HG03175 (cell line): ENCODE data around the gene INKA1.
"Not testable (repeated sequence)": the region's sequence is repeated elsewhere in the genome, so short reads cannot be mapped to it uniquely, and the experiment has no call there.

Experiments used
- ATAC-seq: cut with Tn5 transposase; IDR thresholded peaks from one replicate; pipeline ENCODE4 v1.9.1; 2021; ENCODE audit warnings: mild to moderate bottlenecking, moderate library complexity; ENCODE audit not compliant: unreplicated experiment

INKA1 gene

DNA sequence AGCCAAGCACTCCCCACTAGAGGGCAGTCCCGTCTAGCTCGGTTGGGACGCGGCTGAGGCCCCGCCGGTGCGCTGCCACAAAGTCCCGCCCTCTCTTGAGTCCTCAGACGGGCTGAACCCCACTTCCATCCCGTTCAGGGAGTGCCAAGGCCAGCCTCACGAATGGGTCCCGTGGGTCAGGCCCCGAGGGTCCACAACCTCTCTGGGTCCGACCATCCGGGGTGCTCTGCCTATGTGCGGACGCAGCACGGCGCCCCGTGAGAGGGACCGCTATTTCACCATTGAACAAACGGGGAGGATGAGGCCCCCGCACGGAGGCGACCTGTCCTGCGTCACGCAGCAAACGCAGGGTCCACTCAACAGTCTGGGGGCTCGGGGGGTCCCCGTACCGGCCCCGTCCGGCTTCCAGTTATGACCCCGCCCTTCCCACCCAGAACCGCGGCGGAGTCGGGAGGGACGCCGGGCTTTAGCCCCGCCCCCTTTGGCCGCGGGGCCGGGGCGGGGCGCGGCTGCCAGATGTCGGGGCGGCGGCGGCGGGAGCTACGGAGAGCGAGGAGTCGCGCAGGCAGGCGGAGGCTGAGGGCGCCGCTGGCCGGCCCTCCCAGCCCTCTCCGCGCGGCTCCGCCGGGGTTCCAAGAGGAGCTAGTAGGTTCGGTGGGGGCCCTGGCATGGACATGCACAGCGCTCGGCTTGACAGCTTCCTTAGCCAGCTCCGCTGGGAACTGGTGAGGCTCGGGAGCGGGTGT lies at the start of gene INKA1:
Gene INKA1, plus strand, starts transcription at position 543 of the 746 bp plus-strand sequence. Its CDS starts 132 bp downstream, at position 675.
- peak; percentile 65 for ATAC-seq

DNA sequence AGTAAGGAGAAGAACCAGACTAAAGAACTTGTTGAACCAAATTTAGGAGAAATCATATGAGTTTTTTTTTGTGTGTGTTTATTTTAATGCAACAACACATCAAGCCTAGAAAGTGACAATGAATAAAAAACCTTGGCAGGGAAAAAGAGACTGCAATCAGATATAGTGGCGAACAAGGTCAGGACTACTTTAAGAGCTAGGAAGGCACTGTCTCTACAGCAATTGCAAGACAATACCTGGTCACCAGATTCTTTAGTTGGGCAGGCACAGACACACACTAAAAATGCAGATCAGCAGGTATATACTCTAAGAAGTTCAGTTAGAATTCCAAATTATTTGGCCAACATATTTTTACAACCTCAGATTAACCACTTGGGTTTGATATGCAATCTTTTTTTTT lies 48.5 kb upstream of the INKA1 start:
- no peak for ATAC-seq

DNA sequence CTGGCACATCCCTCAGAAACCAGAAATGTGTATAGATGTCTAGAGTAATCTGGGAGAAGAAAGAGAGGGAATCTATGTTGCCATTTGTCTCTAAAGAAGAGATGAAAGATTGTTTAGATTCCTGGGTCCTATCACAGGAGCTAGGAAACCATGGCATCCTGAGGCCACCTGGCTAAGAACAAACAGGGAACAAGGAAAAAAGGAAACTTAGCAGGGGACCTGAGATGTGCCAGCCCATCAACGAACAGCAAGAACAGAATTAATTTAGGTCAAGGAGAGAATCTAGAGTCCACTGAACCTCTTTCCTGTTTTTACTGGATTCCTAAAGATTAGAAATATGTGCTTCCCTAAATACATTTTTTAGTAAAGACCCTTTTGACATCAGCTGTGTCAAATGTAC lies 47.0 kb upstream of the INKA1 start:
- no peak for ATAC-seq

DNA sequence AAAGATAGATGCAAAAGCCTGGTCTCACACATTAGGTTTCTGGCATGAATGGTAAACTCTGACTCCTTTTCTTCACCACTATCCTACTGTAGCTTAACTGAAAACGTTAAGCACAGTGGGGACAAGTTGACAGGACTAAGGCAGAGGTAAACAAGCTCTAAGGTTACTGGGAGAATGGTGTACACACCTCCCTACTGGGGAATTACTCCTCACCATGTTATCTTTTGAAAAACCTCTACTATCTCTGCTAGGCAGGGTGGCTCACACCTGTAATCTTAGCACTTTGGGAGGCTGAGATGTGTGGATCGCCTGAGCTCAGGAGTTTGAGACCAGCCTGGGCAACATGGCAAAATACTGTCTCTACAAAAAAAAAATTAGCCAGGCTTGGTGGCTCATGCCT lies 45.9 kb upstream of the INKA1 start:
- no peak for ATAC-seq

DNA sequence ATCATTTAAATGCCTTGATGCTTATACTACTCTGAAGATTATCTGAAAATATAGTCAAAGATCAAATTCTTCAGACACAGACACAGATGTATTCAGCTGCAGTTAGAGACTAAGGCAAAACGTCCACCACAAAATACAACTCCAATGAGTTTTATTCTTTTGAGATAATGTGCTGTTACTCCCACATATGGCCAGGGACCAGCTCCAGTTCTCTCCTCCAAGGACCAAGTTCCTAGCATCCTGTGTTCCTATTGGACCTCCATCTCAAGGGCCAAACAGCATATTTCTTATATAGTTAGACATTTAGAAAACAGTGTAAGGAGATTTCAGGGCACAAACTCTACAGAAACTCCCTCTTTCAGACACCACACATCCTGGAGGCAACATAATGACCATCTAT lies 43.8 kb upstream of the INKA1 start:
- no peak for ATAC-seq

DNA sequence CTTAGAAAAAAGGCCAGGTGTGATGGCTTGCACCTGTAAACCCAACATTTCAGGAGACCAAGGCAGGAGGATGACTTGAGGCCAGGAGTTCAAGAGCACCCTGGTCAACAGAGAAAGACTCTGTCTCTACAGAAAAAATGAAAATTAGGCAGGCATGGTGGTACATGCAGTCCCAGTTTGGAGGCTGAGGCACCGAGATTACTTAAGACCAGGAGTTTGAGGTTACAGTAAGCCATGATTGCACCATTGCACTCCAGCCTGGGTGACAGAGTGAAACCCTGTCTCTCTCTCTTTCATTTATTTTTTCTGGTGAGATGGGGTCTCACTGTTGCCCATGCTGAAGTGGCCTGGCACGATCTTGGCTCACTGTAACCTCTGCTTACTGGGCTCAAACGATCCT lies 41.4 kb upstream of the INKA1 start:
- ATAC-seq: no peak

DNA sequence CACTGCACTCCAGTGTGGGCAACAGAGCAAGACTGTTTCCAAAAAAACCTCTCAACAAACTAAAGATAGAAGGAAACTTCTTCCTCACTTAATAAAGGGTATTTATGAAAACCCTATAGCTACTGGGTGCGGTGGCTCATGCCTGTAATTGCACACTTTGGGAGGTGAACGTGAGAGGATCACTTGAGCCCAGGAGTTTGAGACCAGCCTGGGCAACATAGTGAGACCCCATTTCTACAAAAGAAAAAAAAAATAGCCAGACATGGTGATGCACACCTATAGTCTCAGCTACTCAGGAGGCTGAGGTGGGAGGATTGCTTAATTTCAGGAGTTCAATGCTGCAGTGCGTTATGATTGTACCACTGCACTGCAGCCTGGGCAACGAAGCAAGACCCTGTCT lies 39.1 kb upstream of the INKA1 start:
- no peak for ATAC-seq

DNA sequence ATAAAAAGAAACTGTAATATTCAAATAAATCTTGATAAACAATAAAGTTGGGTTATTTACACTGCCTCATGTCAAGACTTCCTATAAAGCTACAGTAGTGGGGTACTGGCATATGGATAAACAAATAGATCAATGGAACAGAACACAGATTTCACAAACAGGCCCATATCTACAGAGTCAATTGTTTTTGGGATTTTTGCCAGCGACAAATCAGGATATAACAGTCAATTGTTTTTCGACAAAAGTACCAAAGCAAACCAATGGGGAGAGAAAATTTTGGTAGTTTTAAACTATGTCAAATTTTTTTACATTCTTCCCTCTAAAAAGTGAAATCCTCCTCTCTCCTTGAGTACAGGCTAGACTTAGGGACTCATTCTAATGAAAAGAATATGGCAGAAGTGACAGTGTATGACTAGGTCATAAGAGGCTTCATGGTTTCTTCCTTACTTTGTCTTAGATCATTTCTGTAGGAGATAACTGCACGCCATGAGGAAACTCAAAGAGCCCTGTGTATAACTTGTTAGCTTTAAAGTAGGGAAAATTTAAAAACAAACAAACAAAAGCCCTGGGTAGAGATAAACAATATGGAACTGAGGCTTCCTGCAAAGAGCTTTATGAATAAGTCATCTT lies 33.7 kb upstream of the INKA1 start:
- no peak for ATAC-seq

DNA sequence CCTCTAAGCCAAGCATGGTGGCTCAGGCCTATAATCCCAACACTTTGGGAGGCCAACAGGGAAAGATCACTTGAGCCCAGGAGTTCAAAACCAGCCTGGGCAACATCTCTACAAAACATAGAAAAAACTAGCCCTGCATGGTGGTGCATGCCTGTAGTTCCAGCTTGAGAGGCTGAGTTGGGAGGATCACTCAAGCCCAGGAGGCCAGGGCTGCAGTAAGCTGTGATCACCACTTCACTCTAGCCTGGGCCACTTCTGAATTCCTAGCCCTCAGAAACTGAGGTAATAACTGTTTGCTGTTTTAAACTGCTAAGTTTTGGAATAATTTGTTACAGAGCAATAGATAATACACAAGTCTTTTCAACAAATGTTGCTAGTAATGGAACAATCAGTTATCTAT lies 33.1 kb upstream of the INKA1 start:
- ATAC-seq: no peak

DNA sequence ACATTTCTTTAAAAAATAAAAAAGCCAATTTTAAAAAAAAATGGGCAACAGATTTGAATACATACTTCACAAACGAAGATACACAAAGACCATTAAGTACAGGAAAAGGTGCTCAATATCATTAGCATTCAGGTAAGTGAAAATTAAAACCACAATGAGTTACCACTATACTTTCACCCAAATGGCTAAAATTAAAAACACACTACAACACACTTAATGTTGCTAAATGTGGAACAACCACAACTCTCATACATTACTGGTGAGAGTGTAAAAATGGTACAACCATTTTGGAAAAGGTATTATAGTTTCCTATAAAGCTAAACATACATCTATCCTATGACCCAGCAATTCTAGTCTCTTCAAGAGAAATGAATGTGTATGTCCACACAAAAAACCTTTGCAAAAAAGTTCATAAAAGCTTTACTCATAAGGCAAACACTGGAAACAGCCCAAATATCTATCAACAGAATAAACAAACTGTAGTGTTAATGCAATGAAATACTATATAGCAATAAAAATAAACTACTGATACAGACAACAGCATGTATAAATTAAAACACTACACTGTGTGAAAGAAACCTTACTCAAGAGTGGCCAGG lies 31.6 kb upstream of the INKA1 start:
- ATAC-seq: no peak

DNA sequence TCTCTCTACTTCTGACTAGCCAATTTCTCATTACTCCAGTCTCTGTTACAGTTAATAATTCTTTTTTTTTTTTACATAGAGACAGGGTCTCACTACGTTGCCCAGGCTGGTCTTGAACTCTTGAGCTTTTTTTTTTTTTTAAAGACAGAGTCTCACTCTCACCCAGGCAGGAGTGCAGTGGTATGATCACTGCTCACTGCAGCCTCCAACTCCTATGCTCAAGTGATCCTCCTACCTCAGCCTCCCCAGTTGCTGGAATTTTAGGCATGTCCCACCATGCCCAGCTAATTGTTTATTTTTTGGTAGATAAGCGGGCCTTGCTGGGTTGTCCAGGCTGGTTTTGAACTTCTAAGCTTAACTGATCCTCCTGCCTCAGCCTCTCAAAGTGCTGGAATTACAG lies 30.4 kb upstream of the INKA1 start:
- no peak for ATAC-seq

DNA sequence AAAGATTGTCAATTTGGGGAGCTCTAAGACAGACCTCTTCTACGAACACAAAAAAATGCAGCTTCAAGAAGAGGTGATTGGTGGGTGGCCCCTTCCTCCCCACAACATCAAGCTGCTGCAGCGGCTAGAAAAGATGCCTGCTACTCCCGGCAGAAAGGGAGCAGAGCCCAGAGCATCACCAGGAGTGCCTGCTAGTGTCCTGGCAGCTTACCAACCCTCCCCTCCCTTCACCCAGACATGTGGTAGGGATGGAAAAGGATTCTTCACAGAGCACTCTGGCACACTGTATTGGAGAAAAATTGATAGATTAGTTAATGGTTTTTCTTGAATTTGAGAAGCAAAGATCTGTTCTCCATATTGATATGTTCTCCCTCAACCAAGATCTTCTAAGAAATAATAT lies 27.5 kb upstream of the INKA1 start:
- no peak for ATAC-seq

DNA sequence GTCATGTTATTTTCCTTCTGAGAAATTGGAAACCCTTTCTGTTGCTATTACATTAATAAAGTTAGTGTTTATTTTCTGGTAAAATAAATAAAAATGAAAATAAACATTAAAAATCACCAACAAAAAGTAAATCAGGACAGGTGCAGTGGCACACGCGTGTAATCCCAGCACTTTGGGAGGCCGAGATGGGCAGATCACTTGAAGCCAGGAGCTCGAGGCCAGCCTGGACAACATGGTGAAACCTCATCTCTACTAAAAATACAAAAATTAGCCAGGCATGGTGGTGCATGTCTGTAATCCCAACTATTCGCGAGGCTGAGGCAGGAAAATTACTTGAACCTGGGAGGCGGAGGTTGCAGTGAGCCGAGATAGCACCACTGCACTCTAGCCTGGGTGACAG lies 27.0 kb upstream of the INKA1 start:
- not testable (repeated sequence) for ATAC-seq

DNA sequence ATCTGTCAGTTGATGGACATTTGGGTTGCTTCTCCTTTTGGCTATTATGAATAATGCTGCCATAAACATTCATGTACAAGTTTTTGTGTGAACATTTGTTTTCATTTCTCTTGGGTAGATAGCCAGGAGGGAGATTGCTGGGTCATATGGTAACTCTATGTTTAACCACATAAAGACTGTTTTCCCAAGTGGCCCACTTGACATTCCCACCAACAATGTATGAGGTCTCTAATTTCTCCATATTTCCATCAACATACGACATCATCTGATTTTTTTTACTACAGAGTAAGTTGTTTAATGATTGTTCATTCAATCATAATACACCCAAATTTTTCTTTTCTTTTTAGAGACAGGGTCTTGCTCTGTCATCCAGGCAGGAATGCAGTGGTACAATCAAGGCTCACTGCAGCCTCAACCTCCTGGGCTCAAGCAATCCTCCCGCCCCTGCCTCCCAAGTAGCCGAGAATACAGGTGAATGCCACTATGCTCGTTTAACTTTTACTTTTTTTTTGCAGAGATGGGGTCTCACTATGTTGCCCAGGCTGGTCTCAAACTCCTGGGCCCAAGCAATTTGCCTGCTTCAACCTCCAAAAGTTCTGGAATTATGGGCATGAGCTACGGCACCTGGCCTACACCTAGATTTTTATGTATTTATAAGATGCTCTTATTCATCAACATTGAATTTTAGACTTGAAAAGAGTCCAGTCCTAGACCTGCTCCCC lies 23.5 kb upstream of the INKA1 start:
- ATAC-seq: no peak

DNA sequence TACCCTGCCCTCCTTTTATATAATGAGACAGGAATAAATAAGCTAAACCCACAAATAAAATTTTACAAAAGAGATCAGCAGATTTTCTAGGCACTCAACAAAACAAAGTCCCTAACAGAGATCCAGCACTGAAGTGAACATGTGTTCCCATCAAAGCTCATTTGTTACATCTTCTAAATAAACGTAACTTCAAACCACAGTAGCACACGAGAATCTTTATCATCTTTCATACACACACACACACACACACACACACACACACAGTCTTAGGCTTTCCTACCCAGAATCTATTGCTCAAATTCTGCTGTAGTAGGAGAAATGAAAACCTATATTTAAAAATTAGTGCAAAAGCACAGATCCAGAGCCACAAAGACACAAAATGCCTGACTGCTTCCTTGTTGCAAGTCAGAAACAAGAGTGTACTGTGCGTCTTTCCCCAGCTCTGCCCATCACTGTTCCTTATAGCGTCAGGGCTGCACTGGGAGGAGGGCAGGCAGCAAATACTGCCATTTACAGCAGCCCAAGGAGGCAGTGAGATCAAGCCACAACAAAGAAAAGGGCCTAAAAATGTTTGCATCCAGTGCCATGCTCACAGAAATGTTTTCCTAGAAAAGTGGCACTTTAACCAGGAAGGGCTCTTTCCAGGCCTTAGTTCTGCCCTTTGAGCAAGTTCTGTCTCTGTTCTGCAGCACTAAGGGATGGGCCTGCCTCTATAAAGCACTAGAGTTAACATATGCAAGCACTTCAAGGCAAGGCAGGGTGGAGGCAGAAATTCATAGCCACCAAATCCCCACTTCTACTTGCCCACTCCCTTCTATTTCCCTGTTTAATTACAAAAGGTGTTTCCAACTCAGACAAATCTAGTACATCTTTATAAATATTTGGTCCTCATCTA lies 22.7 kb upstream of the INKA1 start:
- ATAC-seq: no peak

DNA sequence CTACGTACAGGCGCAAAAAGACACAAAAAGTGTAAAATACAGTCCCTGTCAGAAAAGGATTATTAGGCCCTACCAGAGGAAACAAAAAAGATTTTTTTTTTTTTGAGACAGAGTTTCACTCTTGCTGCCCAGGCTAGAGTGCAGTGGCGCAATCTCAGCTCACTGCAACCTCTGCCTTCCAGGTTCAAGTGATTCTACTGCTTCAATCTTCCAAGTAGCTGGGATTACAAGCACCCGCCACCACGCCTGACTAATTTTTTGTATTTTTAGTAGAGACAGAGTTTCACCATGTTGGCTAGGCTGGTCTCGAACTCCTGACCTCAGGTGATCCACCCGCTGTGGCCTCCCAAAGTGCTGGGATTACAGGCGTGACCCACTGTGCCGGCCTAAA lies 22.1 kb upstream of the INKA1 start:
- not testable (repeated sequence) for ATAC-seq

DNA sequence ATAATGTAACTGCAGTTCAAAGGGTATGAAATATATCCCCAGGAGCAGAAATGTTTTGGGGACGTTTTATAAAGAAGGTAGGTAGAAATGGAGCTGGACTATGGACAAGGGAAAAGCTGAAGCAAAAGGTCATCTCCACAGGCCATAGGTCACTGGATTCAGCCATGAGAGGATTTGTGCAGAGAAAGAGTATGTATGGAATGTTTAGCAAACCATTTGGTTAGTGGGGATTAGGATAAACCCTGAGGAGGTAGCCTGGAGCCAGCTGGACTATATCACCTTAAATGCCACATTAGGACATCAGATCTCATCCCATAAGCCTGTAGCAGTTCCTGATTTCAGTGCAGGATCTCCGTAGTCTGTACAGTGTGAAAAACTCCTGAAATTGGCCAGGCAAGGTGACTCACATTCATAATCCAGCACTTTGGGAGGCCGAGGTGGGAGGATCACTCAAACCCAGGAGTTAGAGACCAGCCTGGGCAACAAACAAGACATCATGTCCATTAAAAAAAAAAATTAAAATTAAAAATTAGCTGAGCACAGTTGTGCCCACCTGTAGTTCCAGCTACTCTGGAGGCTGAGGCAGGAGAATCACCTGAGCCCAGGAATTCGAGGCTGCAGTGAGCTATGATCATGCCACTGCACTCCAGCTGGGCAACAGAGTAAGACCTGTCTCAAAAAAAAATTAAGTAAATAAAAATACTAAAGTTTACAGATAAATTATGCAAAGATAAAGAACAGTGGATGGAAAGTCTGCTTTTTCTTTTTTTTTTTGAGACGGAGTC lies 21.5 kb upstream of the INKA1 start:
- ATAC-seq: no peak

DNA sequence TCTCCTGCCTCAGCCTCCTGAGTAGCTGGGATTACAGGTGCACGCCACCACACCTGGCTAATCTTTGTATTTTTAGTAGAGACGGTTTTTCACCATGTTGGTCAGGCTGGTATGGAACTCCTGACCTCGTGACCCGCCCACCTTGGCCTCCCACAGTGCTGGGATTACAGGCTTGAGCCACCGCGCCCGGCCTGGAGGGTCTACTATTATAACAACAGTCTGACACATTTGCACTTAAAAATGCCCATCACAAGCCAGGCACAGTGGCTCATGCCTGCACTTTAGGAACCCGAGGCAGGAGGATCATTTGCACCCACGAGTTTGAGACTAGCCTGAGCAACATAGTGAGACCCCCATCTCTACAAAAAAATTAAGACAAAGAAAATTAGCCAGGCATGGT lies 20.8 kb upstream of the INKA1 start:
- ATAC-seq: not testable (repeated sequence)

DNA sequence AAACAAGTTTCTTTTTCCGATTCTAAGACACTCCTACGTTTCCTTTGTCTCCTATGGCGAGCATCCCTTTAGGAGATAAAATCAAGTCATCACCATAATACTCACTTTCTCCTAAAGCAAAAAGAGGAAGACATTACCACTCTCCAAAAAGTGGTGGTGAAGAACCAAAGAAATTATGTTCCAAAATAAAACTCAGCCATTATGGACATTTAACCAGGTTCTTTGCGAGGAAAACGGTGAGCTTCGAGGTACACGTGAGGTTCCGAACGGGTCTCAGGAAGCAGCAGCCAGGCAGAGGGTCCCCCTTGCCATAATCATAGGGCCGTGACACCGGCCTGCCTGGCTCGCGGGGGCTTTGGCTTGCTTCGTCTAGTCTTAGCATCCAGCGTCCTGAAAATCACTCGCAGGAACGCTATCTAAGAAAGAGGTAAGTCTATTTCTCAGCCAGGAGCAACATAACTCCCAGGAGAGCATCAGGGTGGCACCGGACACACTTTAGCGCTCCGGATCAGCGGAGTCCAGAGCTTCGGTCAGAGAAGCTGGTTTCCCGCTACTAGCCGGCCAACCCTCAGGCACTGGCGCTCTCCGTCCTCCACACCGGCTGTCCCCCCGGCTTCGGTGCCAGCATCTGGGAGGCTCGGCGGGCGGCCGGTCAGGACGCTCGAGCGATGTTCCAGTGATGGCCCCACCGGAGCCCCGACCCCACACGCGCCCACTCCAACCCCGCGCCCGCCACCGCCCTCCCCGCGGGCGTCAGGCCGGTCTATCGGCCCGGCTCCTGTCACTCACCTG lies 17.3 kb upstream of the INKA1 start:
- peak; percentile 36 for ATAC-seq
